PC-3 (cell line): ENCODE measurements around the gene KRTAP22-1. TPM values are rescaled to one million over a fixed set of nuclear protein-coding genes. Genes with fewer than 3 reads are reported as not detected.

Source experiments
- ATAC-seq: fragments of 200-7000 bp; cut with Tn5 transposase; 2 replicates; pipeline ENCODE4 v1.9.1; 2020; ENCODE audit warnings: mild to moderate bottlenecking, moderate library complexity
- BruUV-seq: library from RNA; stranded (reverse); fragments of 400-500 nt; replicated peaks from 2 replicates; lab custom pipeline; 2021; lab: Mats Ljungman, UMichigan
- CTCF ChIA-PET: fragments of 300-600 bp; sonication (Branson Sonifier 250); formaldehyde crosslinking; loops from one replicate; lab custom pipeline; 2022; ENCODE audit warnings: antibody characterized with exemption; lab: Charles Lee
- POLR2A ChIA-PET: fragments of 300-600 bp; sonication (Branson Sonifier 250); formaldehyde crosslinking; loops from one replicate; lab custom pipeline; 2022; ENCODE audit warnings: antibody characterized with exemption; ENCODE audit not compliant: unreplicated experiment; lab: Charles Lee
- DNase-seq: peaks from one replicate; pipeline ENCODE4 v3.0.0-alpha.2; 2015
- H2AFZ ChIP-seq: fragments of 300-600 bp; sonication (generic); 2 replicates; pipeline ENCODE4 v1.6.0; 2016; ENCODE audit warnings: antibody characterized with exemption, low read length
- H3F3A ChIP-seq: fragments of 300-600 bp; sonication (generic); one replicate; pipeline ENCODE4 v1.6.0; 2017; ENCODE audit warnings: antibody characterized with exemption, low read length, control low read depth, mild to moderate bottlenecking; ENCODE audit not compliant: unreplicated experiment
- H3K27ac ChIP-seq: fragments of 300-600 bp; sonication (generic); 2 replicates; pipeline ENCODE4 v1.5.1; 2016; ENCODE audit warnings: mild to moderate bottlenecking, low read length
- H3K27me3 ChIP-seq: fragments of 300-600 bp; sonication (generic); 2 replicates; pipeline ENCODE4 v1.6.1; 2016; ENCODE audit warnings: low read length, mixed read lengths
- H3K36me3 ChIP-seq: fragments of 300-600 bp; sonication (generic); 2 replicates; pipeline ENCODE4 v1.6.1; 2016; ENCODE audit warnings: low read depth, mixed run types, low read length, mixed read lengths
- H3K4me1 ChIP-seq: fragments of 300-600 bp; sonication (generic); 2 replicates; pipeline ENCODE4 v1.5.1; 2016; ENCODE audit warnings: low read length; ENCODE audit not compliant: insufficient read depth
- H3K4me2 ChIP-seq: fragments of 300-600 bp; sonication (generic); 2 replicates; pipeline ENCODE4 v1.6.0; 2016; ENCODE audit warnings: low read length
- H3K4me3 ChIP-seq: fragments of 300-600 bp; sonication (generic); 2 replicates; pipeline ENCODE4 v1.5.1; 2016; ENCODE audit warnings: mild to moderate bottlenecking, low read length, mixed read lengths
- H3K79me2 ChIP-seq: fragments of 300-600 bp; sonication (generic); 2 replicates; pipeline ENCODE4 v1.6.1; 2017; ENCODE audit warnings: low read length, mixed read lengths
- H3K9ac ChIP-seq: fragments of 300-600 bp; sonication (generic); 2 replicates; pipeline ENCODE4 v1.6.0; 2016; ENCODE audit warnings: mild to moderate bottlenecking, low read length
- H3K9me2 ChIP-seq: fragments of 300-600 bp; sonication (generic); replicated peaks from 2 replicates; pipeline ENCODE4 v1.6.1; 2016; ENCODE audit warnings: mixed run types, low read length, mixed read lengths
- H3K9me3 ChIP-seq: fragments of 300-600 bp; sonication (generic); 2 replicates; pipeline ENCODE4 v1.6.1; 2016; ENCODE audit warnings: low read length, mixed read lengths
- H4K20me1 ChIP-seq: fragments of 300-600 bp; sonication (generic); 2 replicates; pipeline ENCODE4 v1.6.1; 2016; ENCODE audit warnings: low read length, mixed read lengths
- EZH2 ChIP-seq: fragments of 300-600 bp; sonication (generic); IDR thresholded peaks from one replicate; pipeline ENCODE4 v1.6.1; 2017; ENCODE audit warnings: antibody characterized with exemption, mild to moderate bottlenecking, low read length; ENCODE audit not compliant: unreplicated experiment
- EZH2phosphoT487 ChIP-seq: fragments of 300-600 bp; sonication (generic); IDR thresholded peaks from 2 replicates; pipeline ENCODE4 v1.6.1; 2018; ENCODE audit warnings: mild to moderate bottlenecking, antibody characterized with exemption, low read length, borderline replicate concordance
- intact Hi-C: fragments of 100-400 bp; cut with micrococcal nuclease; formaldehyde crosslinking; loops from 2 replicates; pipeline ENCODE4 v1.9.0; 2023
- total RNA-seq: library from RNA; depleted of rRNA; stranded (reverse); fragments of >200 nt; gene quantifications from 2 replicates; pipeline ENCODE4 v1.2.3, GENCODE V29; 2014
- TF ChIP-seq, protein P1 (sequence below): fragments of 300-600 bp; sonication (generic); conservative IDR thresholded peaks from 2 replicates; pipeline ENCODE4 v1.5.1; 2017; ENCODE audit warnings: antibody characterized with exemption, low read depth, mild to moderate bottlenecking, low read length

The KRTAP22-1 gene
- total RNA-seq, 1 experiment from 2014 or later, result not detected

DNA sequence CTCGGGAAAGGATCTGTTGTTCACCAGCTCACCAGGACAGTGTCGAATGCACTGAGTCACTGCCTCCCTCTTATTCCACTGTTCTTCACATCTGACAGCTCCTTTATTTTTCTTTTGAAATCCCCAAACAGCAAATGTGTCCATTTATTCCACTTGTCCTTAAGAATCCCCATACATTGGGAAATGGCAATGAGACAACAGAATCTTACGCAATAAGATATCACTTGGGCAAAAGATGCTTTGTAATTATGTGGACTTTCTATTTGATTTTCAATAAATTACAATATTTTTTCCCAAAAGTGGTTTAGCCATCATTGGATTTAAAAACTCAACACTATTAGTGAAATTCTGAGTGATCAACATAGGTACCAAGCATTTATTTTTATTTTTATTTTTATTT is 37.8 kb downstream of the KRTAP22-1 start:
- H3K27ac ChIP-seq, result no peak overlapping the region
- H3K4me3 ChIP-seq, result no peak overlapping the region
- H3K9me3 ChIP-seq, result no peaks in the 10 kb centered on the region
- intact Hi-C loops, result no loop called here
- no peaks in the 10 kb centered on the region for H3F3A ChIP-seq
- BruUV-seq, result no TSS peak
- H3K79me2 ChIP-seq, result no peaks in the 10 kb centered on the region
- H3K4me2 ChIP-seq, result no peak overlapping the region
- no peak overlapping the region for H2AFZ ChIP-seq
- ATAC-seq, result no peak
- no peak overlapping the region for H3K9ac ChIP-seq
- 0 out of 2 replicates have a peak, but pooled peaks cover 3% of the 10 kb centered on the region for H3K9me2 ChIP-seq
- H3K27me3 ChIP-seq, result no peaks in the 10 kb centered on the region
- H3K36me3 ChIP-seq, result no peaks in the 10 kb centered on the region
- TF ChIP-seq EZH2 (no peak), EZH2phosphoT487 (no peak)
- TF ChIP-seq, protein P1, sequence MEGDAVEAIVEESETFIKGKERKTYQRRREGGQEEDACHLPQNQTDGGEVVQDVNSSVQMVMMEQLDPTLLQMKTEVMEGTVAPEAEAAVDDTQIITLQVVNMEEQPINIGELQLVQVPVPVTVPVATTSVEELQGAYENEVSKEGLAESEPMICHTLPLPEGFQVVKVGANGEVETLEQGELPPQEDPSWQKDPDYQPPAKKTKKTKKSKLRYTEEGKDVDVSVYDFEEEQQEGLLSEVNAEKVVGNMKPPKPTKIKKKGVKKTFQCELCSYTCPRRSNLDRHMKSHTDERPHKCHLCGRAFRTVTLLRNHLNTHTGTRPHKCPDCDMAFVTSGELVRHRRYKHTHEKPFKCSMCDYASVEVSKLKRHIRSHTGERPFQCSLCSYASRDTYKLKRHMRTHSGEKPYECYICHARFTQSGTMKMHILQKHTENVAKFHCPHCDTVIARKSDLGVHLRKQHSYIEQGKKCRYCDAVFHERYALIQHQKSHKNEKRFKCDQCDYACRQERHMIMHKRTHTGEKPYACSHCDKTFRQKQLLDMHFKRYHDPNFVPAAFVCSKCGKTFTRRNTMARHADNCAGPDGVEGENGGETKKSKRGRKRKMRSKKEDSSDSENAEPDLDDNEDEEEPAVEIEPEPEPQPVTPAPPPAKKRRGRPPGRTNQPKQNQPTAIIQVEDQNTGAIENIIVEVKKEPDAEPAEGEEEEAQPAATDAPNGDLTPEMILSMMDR, result no peak
- no peaks in the 10 kb centered on the region for H3K4me1 ChIP-seq
- ChIA-PET CTCF (no interaction called here), POLR2A (no interaction called here)
- DNase-seq, result no peak
- H4K20me1 ChIP-seq, result no peaks in the 10 kb centered on the region

DNA sequence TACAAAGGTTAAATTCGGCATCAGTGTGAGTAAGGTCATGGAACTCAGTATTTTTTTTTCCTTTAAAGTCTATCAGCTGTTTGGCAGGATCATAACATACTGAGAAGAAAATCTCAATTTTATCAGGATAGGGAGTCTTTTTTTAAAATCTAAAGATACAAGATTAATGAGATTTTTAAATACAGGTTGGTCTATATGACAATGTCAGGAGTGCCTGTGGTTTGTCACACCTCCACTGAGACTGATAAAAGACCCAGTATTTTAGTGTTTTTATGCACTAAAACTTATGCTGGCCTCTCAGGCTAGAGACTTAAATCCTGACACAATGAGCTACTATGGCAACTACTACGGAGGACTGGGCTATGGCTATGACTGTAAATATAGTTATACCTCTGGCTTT is 41.7 kb downstream of the KRTAP22-1 start, which contains the start of gene KRTAP20-3:
KRTAP20-3 (plus strand) TSS at position 301 of the 400 bp plus-strand sequence.
- no TSS peak for BruUV-seq
- H3F3A ChIP-seq, result no peaks in the 10 kb centered on the region
- H3K27ac ChIP-seq, result no peak within 1 kb of the TSS
- no peak within 1 kb of the TSS for H3K9ac ChIP-seq
- no peak within 1 kb of the TSS for H3K4me3 ChIP-seq
- no peak for TF ChIP-seq EZH2phosphoT487
- TF ChIP-seq EZH2, result no peak
- TF ChIP-seq, protein P1, result no peak
- no peaks in the 10 kb centered on the region for H4K20me1 ChIP-seq
- no peaks in the 10 kb centered on the region for H3K9me2 ChIP-seq
- no peak within 1 kb of the TSS for H2AFZ ChIP-seq
- DNase-seq, result no peak
- ChIA-PET CTCF (no interaction called here), POLR2A (no interaction called here)
- no peaks in the 10 kb centered on the region for H3K27me3 ChIP-seq
- no peak for ATAC-seq
- no peaks in the 10 kb centered on the region for H3K9me3 ChIP-seq
- peaks cover 15% of the 10 kb centered on the region for H3K4me1 ChIP-seq
- no peaks in the 10 kb centered on the region for H3K36me3 ChIP-seq
- no peaks in the 10 kb centered on the region for H3K79me2 ChIP-seq
- no peak within 1 kb of the TSS for H3K4me2 ChIP-seq
- intact Hi-C loops, result no loop called here

DNA sequence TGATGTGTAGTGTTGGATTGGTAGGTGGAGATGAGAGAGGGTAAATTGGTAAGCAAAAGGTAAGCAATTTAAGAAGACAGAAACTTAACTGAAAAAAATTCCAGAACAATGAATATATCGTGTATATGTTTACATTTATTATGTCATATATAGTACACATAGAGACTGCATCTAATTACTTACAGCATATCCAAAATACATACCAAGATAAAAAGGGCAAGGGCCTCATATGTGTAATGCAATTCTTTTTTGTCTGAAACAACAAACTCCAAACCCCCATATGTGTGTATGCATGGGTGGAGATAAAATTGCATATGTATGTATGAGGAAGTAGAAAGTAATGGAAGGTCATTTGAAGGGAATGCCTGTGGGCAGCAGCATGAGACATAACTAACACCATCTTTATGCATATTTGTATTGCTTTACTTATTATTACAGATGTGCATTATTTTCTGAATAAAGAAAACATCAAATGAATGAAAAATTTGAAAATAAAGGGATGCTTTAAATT is 46.1 kb downstream of the KRTAP22-1 start:
- Histone ChIP-seq H3K9me2 (no peaks in the 10 kb centered on the region), H3K79me2 (no peaks in the 10 kb centered on the region), H3K27me3 (no peaks in the 10 kb centered on the region), H2AFZ (no peak overlapping the region), H3K36me3 (no peaks in the 10 kb centered on the region), H3K9me3 (no peaks in the 10 kb centered on the region), H3K27ac (peak overlapping the region; percentile 76), H3F3A (no peaks in the 10 kb centered on the region), H3K4me1 (peaks cover 30% of the 10 kb centered on the region), H3K4me2 (peak overlapping the region; percentile 51), H3K4me3 (no peak overlapping the region; the same call in 1 of the 2 replicates), H3K9ac (peak overlapping the region; percentile 19; the same call in 1 of the 2 replicates), H4K20me1 (no peaks in the 10 kb centered on the region)
- no TSS peak for BruUV-seq
- POLR2A ChIA-PET, result no interaction called here
- CTCF ChIA-PET, result no interaction called here
- intact Hi-C loops, result no loop called here
- TF ChIP-seq, protein P1, result no peak
- no peak for TF ChIP-seq EZH2phosphoT487
- TF ChIP-seq EZH2, result no peak
- DNase-seq (peak; percentile 61), ATAC-seq (peak; percentile 73)
